ENCODE measurements around the gene TRIM59.
A peak's percentile ranks its signal among the peaks of the same experiment; 100 is the strongest.

Gene TRIM59

GRCh38 chr3:160399125-160400029, 50.2 kb downstream of the TRIM59 start, which contains the start of the genes IFT80 and SMC4:
IFT80 (minus strand) TSS chr3:160399225; CDS start chr3:160384600, 14,625 bp downstream.
SMC4 (plus strand) TSS chr3:160399650; CDS start chr3:160400827, 1,177 bp downstream.
- Histone ChIP-seq H3K27me3 (ENCODE audit: insufficient read depth, low read length, poor library complexity, severe bottlenecking) (peaks cover 14% of the 10 kb centered on the region), H3K4me2 (ENCODE audit: low read depth, low read length, poor library complexity, severe bottlenecking) (peak within 1 kb of the TSS; percentile 92), H2AFZ (ENCODE audit: low read length) (peak within 1 kb of the TSS; percentile 92), H4K20me1 (ENCODE audit: insufficient read depth, low read length, poor library complexity, severe bottlenecking) (peaks cover 47% of the 10 kb centered on the region), H3K79me2 (ENCODE audit: insufficient read depth, low read length) (peaks cover 76% of the 10 kb centered on the region), H3K36me3 (ENCODE audit: insufficient read depth, low read length) (peaks cover 18% of the 10 kb centered on the region), H3F3A (ENCODE audit: low read depth) (no peaks in the 10 kb centered on the region), H3K4me1 (ENCODE audit: insufficient read depth, low read length, poor library complexity, severe bottlenecking) (peaks cover 28% of the 10 kb centered on the region), H3K9me2 (replicated peaks; ENCODE audit: low read depth, low read length) (no peaks in the 10 kb centered on the region), H3K4me3 (ENCODE audit: low read length, poor library complexity, severe bottlenecking) (peak within 1 kb of the TSS; percentile 98), H3K9ac (ENCODE audit: low read depth, low read length, poor library complexity, severe bottlenecking) (peak within 1 kb of the TSS; percentile 100), H3K9me3 (ENCODE audit: insufficient read depth, low read depth, low read length) (no peaks in the 10 kb centered on the region)
- TF ChIP-seq, protein P1, sequence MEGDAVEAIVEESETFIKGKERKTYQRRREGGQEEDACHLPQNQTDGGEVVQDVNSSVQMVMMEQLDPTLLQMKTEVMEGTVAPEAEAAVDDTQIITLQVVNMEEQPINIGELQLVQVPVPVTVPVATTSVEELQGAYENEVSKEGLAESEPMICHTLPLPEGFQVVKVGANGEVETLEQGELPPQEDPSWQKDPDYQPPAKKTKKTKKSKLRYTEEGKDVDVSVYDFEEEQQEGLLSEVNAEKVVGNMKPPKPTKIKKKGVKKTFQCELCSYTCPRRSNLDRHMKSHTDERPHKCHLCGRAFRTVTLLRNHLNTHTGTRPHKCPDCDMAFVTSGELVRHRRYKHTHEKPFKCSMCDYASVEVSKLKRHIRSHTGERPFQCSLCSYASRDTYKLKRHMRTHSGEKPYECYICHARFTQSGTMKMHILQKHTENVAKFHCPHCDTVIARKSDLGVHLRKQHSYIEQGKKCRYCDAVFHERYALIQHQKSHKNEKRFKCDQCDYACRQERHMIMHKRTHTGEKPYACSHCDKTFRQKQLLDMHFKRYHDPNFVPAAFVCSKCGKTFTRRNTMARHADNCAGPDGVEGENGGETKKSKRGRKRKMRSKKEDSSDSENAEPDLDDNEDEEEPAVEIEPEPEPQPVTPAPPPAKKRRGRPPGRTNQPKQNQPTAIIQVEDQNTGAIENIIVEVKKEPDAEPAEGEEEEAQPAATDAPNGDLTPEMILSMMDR (conservative IDR thresholded peaks at IDR 0.05; ENCODE audit: low read length) = no peak
- no peak for TF ChIP-seq EZH2phosphoT487 (IDR thresholded peaks at IDR 0.05; ENCODE audit: borderline replicate concordance)

GRCh38 chr3:160398820-160399124, 50.8 kb downstream of the TRIM59 start:
- Histone ChIP-seq H3K4me2 (ENCODE audit: low read depth, low read length, poor library complexity, severe bottlenecking) (peak overlapping the region; percentile 83), H3K27me3 (ENCODE audit: insufficient read depth, low read length, poor library complexity, severe bottlenecking) (peaks cover 14% of the 10 kb centered on the region), H4K20me1 (ENCODE audit: insufficient read depth, low read length, poor library complexity, severe bottlenecking) (peaks cover 41% of the 10 kb centered on the region), H3K4me1 (ENCODE audit: insufficient read depth, low read length, poor library complexity, severe bottlenecking) (peaks cover 22% of the 10 kb centered on the region), H3F3A (ENCODE audit: low read depth) (no peaks in the 10 kb centered on the region), H3K79me2 (ENCODE audit: insufficient read depth, low read length) (peaks cover 70% of the 10 kb centered on the region), H3K9ac (ENCODE audit: low read depth, low read length, poor library complexity, severe bottlenecking) (peak overlapping the region; percentile 100), H3K9me2 (replicated peaks; ENCODE audit: low read depth, low read length) (no peaks in the 10 kb centered on the region), H2AFZ (ENCODE audit: low read length) (peak overlapping the region; percentile 92), H3K36me3 (ENCODE audit: insufficient read depth, low read length) (peaks cover 12% of the 10 kb centered on the region; the same call in 1 of the 2 replicates), H3K9me3 (ENCODE audit: insufficient read depth, low read depth, low read length) (no peaks in the 10 kb centered on the region), H3K4me3 (ENCODE audit: low read length, poor library complexity, severe bottlenecking) (peak overlapping the region; percentile 98)
- TF ChIP-seq, protein P1 (conservative IDR thresholded peaks at IDR 0.05; ENCODE audit: low read length) = no peak
- no peak for TF ChIP-seq EZH2phosphoT487 (IDR thresholded peaks at IDR 0.05; ENCODE audit: borderline replicate concordance)

GRCh38 chr3:160395297-160395696, 54.3 kb downstream of the TRIM59 start:
- Histone ChIP-seq H3K79me2 (ENCODE audit: insufficient read depth, low read length) (peaks cover 36% of the 10 kb centered on the region), H4K20me1 (ENCODE audit: insufficient read depth, low read length, poor library complexity, severe bottlenecking) (peaks cover 6% of the 10 kb centered on the region), H3K27me3 (ENCODE audit: insufficient read depth, low read length, poor library complexity, severe bottlenecking) (peaks cover 6% of the 10 kb centered on the region), H3K9ac (ENCODE audit: low read depth, low read length, poor library complexity, severe bottlenecking) (no peak overlapping the region), H3K4me2 (ENCODE audit: low read depth, low read length, poor library complexity, severe bottlenecking) (peak overlapping the region; percentile 12), H3K4me3 (ENCODE audit: low read length, poor library complexity, severe bottlenecking) (peak overlapping the region; percentile 16), H3F3A (ENCODE audit: low read depth) (no peaks in the 10 kb centered on the region), H3K9me2 (replicated peaks; ENCODE audit: low read depth, low read length) (no peaks in the 10 kb centered on the region), H2AFZ (ENCODE audit: low read length) (no peak overlapping the region), H3K36me3 (ENCODE audit: insufficient read depth, low read length) (0 out of 2 replicates have a peak, but pooled peaks cover 5% of the 10 kb centered on the region), H3K4me1 (ENCODE audit: insufficient read depth, low read length, poor library complexity, severe bottlenecking) (peaks cover 16% of the 10 kb centered on the region), H3K9me3 (ENCODE audit: insufficient read depth, low read depth, low read length) (no peaks in the 10 kb centered on the region)
- no peak for TF ChIP-seq EZH2phosphoT487 (IDR thresholded peaks at IDR 0.05; ENCODE audit: borderline replicate concordance)
- TF ChIP-seq, protein P1 (conservative IDR thresholded peaks at IDR 0.05; ENCODE audit: low read length) = no peak
